LNCAP (cell line): ENCODE data around the gene HMBS.

ENCODE experiments used
- CTCF ChIP-seq: fragments of 450-650 bp; IDR thresholded peaks from 2 replicates; pipeline ENCODE4 v1.5.1; 2017; ENCODE audit warnings: mild to moderate bottlenecking

Gene HMBS

DNA sequence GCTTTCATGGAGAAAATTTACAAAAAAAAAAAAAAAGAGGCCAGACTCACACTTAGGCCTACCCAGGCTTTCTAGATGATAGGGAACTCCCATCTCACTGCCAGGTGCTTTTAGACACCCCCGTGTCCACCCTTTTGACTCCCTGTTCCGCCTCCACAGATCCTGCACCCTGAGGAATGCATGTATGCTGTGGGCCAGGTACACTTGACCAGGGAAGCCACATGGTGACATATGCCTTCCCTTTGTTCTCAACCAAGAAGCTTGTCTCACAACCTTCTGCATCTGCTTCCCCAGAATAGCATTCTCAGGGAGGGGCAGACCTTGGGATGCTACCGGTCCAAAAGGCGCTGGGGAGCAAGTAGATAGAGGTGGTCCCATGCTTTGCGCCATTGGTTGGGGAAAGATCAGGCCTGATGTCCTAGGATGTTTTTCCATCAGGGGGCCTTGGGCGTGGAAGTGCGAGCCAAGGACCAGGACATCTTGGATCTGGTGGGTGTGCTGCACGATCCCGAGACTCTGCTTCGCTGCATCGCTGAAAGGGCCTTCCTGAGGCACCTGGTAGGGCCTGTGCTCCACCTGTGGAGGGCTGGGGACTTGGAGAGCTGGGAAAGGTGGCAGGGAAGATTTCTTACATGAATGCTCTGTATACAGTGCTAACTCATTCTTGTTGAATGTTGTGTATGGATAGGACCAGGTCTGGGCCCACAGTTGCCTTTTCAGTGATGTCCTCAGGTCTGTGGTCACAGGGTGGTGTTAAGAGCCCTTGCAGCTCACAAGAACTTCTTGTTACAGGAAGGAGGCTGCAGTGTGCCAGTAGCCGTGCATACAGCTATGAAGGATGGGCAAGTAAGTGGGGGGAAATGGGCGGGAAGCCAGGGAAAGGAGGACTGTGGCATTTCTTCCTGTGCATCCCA, 7.5 kb downstream of the HMBS start:
- TF ChIP-seq CTCF, result no peak

GRCh38 chr11:119092880-119093842, 8.5 kb downstream of the HMBS start:
- no peak for TF ChIP-seq CTCF

- TF ChIP-seq CTCF, result no peak
These were observed 9.5 kb downstream of the HMBS start for GRCh38 chr11:119093942-119094815.

GRCh38 chr11:119094816-119095065, 10.1 kb downstream of the HMBS start:
- peak; percentile 72 for TF ChIP-seq CTCF

DNA sequence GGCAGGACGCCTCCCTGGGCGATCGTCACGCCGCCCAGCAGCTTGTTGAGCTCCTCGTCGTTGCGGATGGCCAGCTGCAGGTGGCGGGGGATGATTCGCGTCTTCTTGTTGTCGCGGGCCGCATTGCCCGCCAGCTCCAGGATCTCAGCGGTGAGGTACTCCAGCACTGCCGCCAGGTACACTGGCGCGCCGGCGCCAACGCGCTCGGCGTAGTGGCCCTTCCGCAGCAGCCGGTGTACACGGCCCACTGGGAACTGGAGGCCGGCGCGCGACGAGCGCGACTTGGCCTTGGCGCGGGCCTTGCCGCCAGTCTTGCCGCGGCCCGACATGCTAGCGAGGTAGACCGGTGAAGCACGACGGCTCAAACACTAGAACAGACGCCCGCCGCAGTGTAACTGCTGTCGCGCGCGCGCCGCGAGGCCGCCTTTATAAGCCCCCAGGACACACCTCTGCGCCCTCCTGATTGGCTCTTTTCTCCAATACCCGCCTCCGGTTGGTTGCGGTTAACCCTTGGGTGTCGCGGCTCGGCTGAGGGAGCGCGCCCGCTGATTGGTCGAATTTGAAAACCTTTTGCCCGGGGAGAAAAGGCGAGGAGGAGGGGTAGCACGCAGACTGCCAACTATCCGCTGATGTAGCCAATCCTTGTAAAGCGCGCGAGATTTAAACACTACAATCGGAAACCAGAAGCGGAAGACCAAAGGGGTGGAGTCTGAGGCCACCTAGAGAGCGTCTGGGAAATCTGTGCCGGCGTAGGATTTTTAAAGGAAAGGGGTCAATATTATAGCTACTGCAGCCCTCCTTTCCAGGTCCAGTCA, 10.6 kb downstream of the HMBS start:
- 0 out of 2 replicates have a peak, but pooled peaks have one; percentile 23 for TF ChIP-seq CTCF

GRCh38 chr11:119099711-119100110, 15.0 kb downstream of the HMBS start:
- TF ChIP-seq CTCF, result no peak
